GM12878 (cell line): Measurements from ENCODE around the gene EHF. TPM values are rescaled to one million over a fixed set of nuclear protein-coding genes. Genes with fewer than 3 reads are reported as not detected.

ENCODE experiments used
- ATAC-seq: fragments of 200-7000 bp; cut with Tn5 transposase; 3 replicates; pipeline ENCODE4 v1.9.1; 2020; ENCODE audit warnings: mild to moderate bottlenecking, moderate library complexity
- BruUV-seq: library from RNA; stranded (reverse); fragments of 400-500 nt; replicated peaks from 2 replicates; lab custom pipeline; 2021; lab: Mats Ljungman, UMichigan
- CTCF ChIA-PET: fragments of 300-600 bp; sonication (Branson Sonifier 250); formaldehyde crosslinking; extraction: SDS; loops from one replicate; lab custom pipeline; 2021; ENCODE audit warnings: inconsistent platforms; lab: Yijun Ruan, JAX
- POLR2A ChIA-PET: fragments of 350-600 bp; formaldehyde crosslinking; extraction: SDS; loops from one replicate; lab custom pipeline; 2021; ENCODE audit warnings: inconsistent platforms; lab: Charles Lee
- RAD21 ChIA-PET: fragments of 300-600 bp; sonication (Branson Sonifier 250); formaldehyde crosslinking; loops from one replicate; lab custom pipeline; 2023; ENCODE audit warnings: antibody characterized with exemption; ENCODE audit not compliant: unreplicated experiment; lab: Charles Lee
- SMC1A ChIA-PET: fragments of 300-600 bp; sonication (Branson Sonifier 250); formaldehyde crosslinking; loops from one replicate; lab custom pipeline; 2023; ENCODE audit not compliant: unreplicated experiment, uncharacterized antibody; lab: Charles Lee
- DNase-seq: peaks from one replicate; pipeline ENCODE4 v3.0.0-alpha.2; 2011; ENCODE audit warnings: low read depth, low spot score
- FAIRE-seq: peaks from 3 replicates; lab custom pipeline; 2011; peaks lifted over from hg19 to GRCh38; lab: Jason Lieb, UNC
- H2AFZ ChIP-seq: 2 replicates; pipeline ENCODE4 v1.6.0; 2011; ENCODE audit warnings: low read depth, low read length, control low read depth; ENCODE audit not compliant: control insufficient read depth
- H3K27ac ChIP-seq: 2 replicates; pipeline ENCODE4 v1.5.1; 2011; ENCODE audit warnings: control low read depth; ENCODE audit not compliant: control insufficient read depth, insufficient read depth
- H3K27me3 ChIP-seq, 2 experiments: replicated peaks in 1 of 2; 2 replicates each; pipeline versions ENCODE4 v1.6.0 to v1.6.1; 2011; ENCODE audit warnings: low read length in 1 of 2; ENCODE audit not compliant: control insufficient read depth in 2 of 2, insufficient read depth in 2 of 2
- H3K36me3 ChIP-seq, 2 experiments: 2 replicates each; pipeline ENCODE4 v1.5.1; 2011; ENCODE audit warnings: low read length in 1 of 2; ENCODE audit not compliant: control insufficient read depth in 2 of 2, insufficient read depth in 2 of 2
- H3K4me1 ChIP-seq: 2 replicates; pipeline ENCODE4 v1.6.1; 2011; ENCODE audit warnings: mild to moderate bottlenecking, low read length, moderate library complexity, mixed read lengths; ENCODE audit not compliant: control insufficient read depth, insufficient read depth
- H3K4me2 ChIP-seq: 2 replicates; pipeline ENCODE4 v1.6.0; 2011; ENCODE audit warnings: control low read depth; ENCODE audit not compliant: control insufficient read depth, insufficient read depth
- H3K4me3 ChIP-seq: fragments of 200-600 bp; sonication (generic); 2 replicates; pipeline ENCODE4 v1.5.1; 2016
- H3K79me2 ChIP-seq: 2 replicates; pipeline ENCODE4 v1.6.0; 2011; ENCODE audit warnings: low read length; ENCODE audit not compliant: control insufficient read depth, insufficient read depth
- H3K9ac ChIP-seq: 2 replicates; pipeline ENCODE4 v1.8.0; 2011; ENCODE audit warnings: low read length, control low read depth, mixed read lengths; ENCODE audit not compliant: control insufficient read depth, insufficient read depth
- H3K9me3 ChIP-seq: replicated peaks from 3 replicates; pipeline ENCODE4 v1.5.1; 2011; ENCODE audit warnings: mild to moderate bottlenecking, low read length; ENCODE audit not compliant: control insufficient read depth, insufficient read depth
- H4K20me1 ChIP-seq: 2 replicates; pipeline ENCODE4 v1.6.0; 2011; ENCODE audit not compliant: control insufficient read depth, insufficient read depth
- BRCA1 ChIP-seq: IDR thresholded peaks from 2 replicates; pipeline ENCODE4 v1.6.1; 2011; ENCODE audit warnings: low read depth, low read length, improper control_type of control experiment
- CBFB ChIP-seq: IDR thresholded peaks from 2 replicates; pipeline ENCODE4 v1.6.1; 2016; ENCODE audit warnings: antibody characterized with exemption, low read depth
- CREM ChIP-seq: IDR thresholded peaks from 2 replicates; pipeline ENCODE4 v1.6.1; 2014; ENCODE audit warnings: antibody characterized with exemption, low read depth
- CTCF ChIP-seq, 3 experiments: IDR thresholded peaks in 2 of 3; conservative IDR thresholded peaks in 1 of 3; 2 replicates each; pipeline ENCODE4 v1.5.1; 2011; ENCODE audit warnings: low read depth in 3 of 3, low read length in 3 of 3, mild to moderate bottlenecking in 3 of 3, control low read depth in 2 of 3, moderate library complexity in 2 of 3, inconsistent platforms in 1 of 3, mixed read lengths in 1 of 3; ENCODE audit not compliant: control insufficient read depth in 2 of 3, insufficient read depth in 1 of 3; ENCODE audit errors: extremely low read depth in 1 of 3
- EED ChIP-seq: sonication (generic); IDR thresholded peaks from 2 replicates; pipeline ENCODE4 v1.6.1; 2016; ENCODE audit warnings: antibody characterized with exemption, low read depth
- ETV6 ChIP-seq, 2 experiments: fragments of 450-650 bp in 1 of 2; IDR thresholded peaks in 1 of 2; conservative IDR thresholded peaks in 1 of 2; 2 replicates each; pipeline ENCODE4 v1.6.1; 2014; ENCODE audit warnings: antibody characterized with exemption in 1 of 2, borderline replicate concordance in 1 of 2, low read depth in 1 of 2, mild to moderate bottlenecking in 1 of 2, moderate library complexity in 1 of 2
- EZH2 ChIP-seq: IDR thresholded peaks from 2 replicates; pipeline ENCODE4 v1.6.1; 2012; ENCODE audit warnings: low read depth, mild to moderate bottlenecking, control low read depth, inconsistent platforms, low read length, borderline replicate concordance; ENCODE audit not compliant: control insufficient read depth
- HDAC2 ChIP-seq: fragments of 200-600 bp; sonication (generic); IDR thresholded peaks from 2 replicates; pipeline ENCODE4 v1.6.1; 2017
- JUND ChIP-seq: IDR thresholded peaks from 2 replicates; pipeline ENCODE4 v1.6.1; 2012; ENCODE audit warnings: low read depth, mild to moderate bottlenecking, low read length, improper control_type of control experiment, moderate library complexity
- MXI1 ChIP-seq: fragments of 150-350 bp; IDR thresholded peaks from 2 replicates; pipeline ENCODE4 v1.6.1; 2011; ENCODE audit warnings: low read depth, mild to moderate bottlenecking, inconsistent platforms, low read length, improper control_type of control experiment
- NR2F1 ChIP-seq: fragments of 450-650 bp; conservative IDR thresholded peaks from 2 replicates; pipeline ENCODE4 v1.6.1; 2017; ENCODE audit warnings: mild to moderate bottlenecking
- PAX5 ChIP-seq: IDR thresholded peaks from 2 replicates; pipeline ENCODE4 v1.6.1; 2011; ENCODE audit warnings: low read depth, low read length, borderline replicate concordance
- PML ChIP-seq: IDR thresholded peaks from 2 replicates; pipeline ENCODE4 v1.6.1; 2012; ENCODE audit warnings: low read length, inconsistent platforms
- POLR2AphosphoS2 ChIP-seq: IDR thresholded peaks from 2 replicates; pipeline ENCODE4 v1.6.1; 2011; ENCODE audit warnings: low read depth, mild to moderate bottlenecking, low read length, improper control_type of control experiment, moderate library complexity
- ZSCAN29 ChIP-seq: fragments of 450-650 bp; IDR thresholded peaks from 2 replicates; pipeline ENCODE4 v1.6.1; 2017; ENCODE audit warnings: mild to moderate bottlenecking, moderate library complexity
- ZZZ3 ChIP-seq: IDR thresholded peaks from 2 replicates; pipeline ENCODE4 v1.6.1; 2011; ENCODE audit warnings: low read depth; ENCODE audit not compliant: control insufficient read depth, insufficient read length
- WGBS: methylation state at CpG from one replicate; pipeline ENCODE4 v1.1.6; 2016; ENCODE audit warnings: low lambda C conversion rate; ENCODE audit not compliant: insufficient replicate concordance, insufficient coverage; ENCODE audit errors: missing lambda C conversion rate; 5-methylcytosine and 5-hydroxymethylcytosine counted together
- in situ Hi-C: fragments of 300-500 bp; cut with MboI; formaldehyde crosslinking; loops from 9 replicates; pipeline ENCODE4 v1.14.3; 2018; ENCODE audit warnings: mixed read lengths
- intact Hi-C: fragments of 100-400 bp; cut with micrococcal nuclease; formaldehyde crosslinking; loops from one replicate; pipeline ENCODE4 v1.14.2; 2022; ENCODE audit not compliant: unreplicated experiment
- polyA plus RNA-seq, 11 experiments: library from polyadenylated mRNA; depleted of rRNA in 4 of 11; unstranded in 6 of 11; stranded (reverse) in 5 of 11; fragments of >200 nt; fragmentation: Nextera tagmentation in 4 of 11; fragmentation: Illumina TruSeq in 1 of 11; extraction: Ambion mirVana in 4 of 11; extraction: Trizol in 1 of 11; gene quantifications; 1 replicate in 1 of 11; 2 replicates in 10 of 11; pipeline versions ENCODE4 v1.2.1 to v1.2.3, GENCODE V29; 2011 to 2016; ENCODE audit warnings: inconsistent platforms in 2 of 11, missing spikeins in 2 of 11, low read depth in 1 of 11
- total RNA-seq, 4 experiments: library from RNA; depleted of rRNA in 3 of 4; stranded (reverse); fragments of >200 nt in 3 of 4; fragmentation: Illumina TruSeq in 1 of 4; extraction: Trizol in 1 of 4; gene quantifications; 2 replicates each; pipeline versions ENCODE4 v1.2.1 to v1.2.3, GENCODE V29; 2013 to 2021
- TF ChIP-seq, protein P1 (sequence below): IDR thresholded peaks from 2 replicates; pipeline ENCODE4 v1.6.1; 2012; ENCODE audit warnings: low read depth, low read length, improper control_type of control experiment
- TF ChIP-seq, protein P2 (sequence below): IDR thresholded peaks from 2 replicates; pipeline ENCODE4 v1.6.1; 2011; ENCODE audit warnings: low read depth, mild to moderate bottlenecking, low read length, moderate library complexity, borderline replicate concordance; ENCODE audit errors: extremely low read depth

The EHF gene
- total and polyA plus RNA-seq, 10 of the 15 experiments (the other 5 are each of a cell fraction or from before 2014, with no cell fraction given) = 0.04 to 0.33 (median 0.06) TPM; not detected in 6

DNA sequence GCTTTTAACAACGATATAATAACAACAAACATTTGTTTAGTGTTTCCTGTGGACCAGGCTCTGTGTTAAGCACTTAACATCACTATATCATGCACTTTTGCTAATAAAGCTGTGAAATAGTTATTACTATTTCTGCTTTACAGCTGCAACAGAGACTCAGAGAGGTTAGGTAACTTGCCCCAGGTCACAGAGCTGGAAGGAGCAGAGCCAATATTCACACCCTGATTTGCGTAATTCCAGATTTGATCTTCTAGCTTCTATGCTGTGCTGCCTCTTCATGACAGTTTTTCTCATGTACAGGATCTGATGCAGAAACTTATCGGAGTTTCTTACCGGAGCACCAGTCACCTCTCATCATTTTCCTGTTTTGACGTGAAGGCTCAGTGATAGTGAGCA, 33.6 kb upstream of the EHF start (continued):
- no peak for TF ChIP-seq CTCF (IDR thresholded peaks at IDR 0.05 in 2 of 3, conservative IDR thresholded peaks at IDR 0.05 in 1 of 3; ENCODE audit: control insufficient read depth in 2 of 3, extremely low read depth in 1 of 3, insufficient read depth in 1 of 3, low read depth in 3 of 3, low read length in 3 of 3)

DNA sequence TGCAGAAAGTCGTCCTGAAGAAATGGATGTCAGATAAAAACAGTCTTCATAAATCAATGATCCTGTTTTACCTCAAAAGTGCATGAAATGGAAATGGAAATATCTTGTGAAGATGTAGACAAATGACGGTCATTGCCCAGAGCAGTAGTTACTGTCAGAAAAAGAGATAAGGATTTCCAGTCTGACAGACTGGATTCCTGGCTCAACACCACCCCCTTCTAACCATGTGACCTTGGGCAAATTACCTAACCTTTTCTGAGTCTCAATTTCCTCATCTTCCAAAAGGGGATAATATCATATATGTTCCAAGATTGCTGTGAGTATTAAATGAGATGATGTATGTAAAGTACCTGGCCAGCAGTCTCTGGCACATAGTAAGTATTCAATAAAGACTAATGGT, 32.9 kb upstream of the EHF start:
- WGBS = 50% methylated on average over 2 of the region's 2 CpGs
- intact Hi-C loops = loop anchor here (5.0 kb wide), 2 partner anchors 64 to 804 kb away; no protein-coding TSS in a partner anchor
- Histone ChIP-seq H4K20me1 (no peaks in the 10 kb centered on the region), H3K4me3 (no peak overlapping the region), H3K9ac (no peak overlapping the region), H2AFZ (no peak overlapping the region), H3K27ac (no peak overlapping the region), H3K4me1 (no peaks in the 10 kb centered on the region), H3K79me2 (no peaks in the 10 kb centered on the region), H3K27me3 (no peaks in the 10 kb centered on the region; a peak in 1 of 4 replicates), H3K9me3 (no peaks in the 10 kb centered on the region), H3K4me2 (no peak overlapping the region), H3K36me3 (no peaks in the 10 kb centered on the region)
- in situ Hi-C loops = loop anchor here (5.0 to 10.0 kb wide), 2 partner anchors 304 to 827 kb away; partner anchors contain the start of gene SLC1A2
- no peak for FAIRE-seq
- ChIA-PET SMC1A (no interaction called here), RAD21 (interaction anchor here (0.9 to 3.9 kb wide), 2 partner anchors 338 to 803 kb away, joined by 4 to 20 read pairs; no protein-coding TSS in a partner anchor), CTCF (interaction anchor here (1.2 to 4.1 kb wide), 9 partner anchors 9 to 897 kb away, joined by 3 to 50 read pairs (median 5); no protein-coding TSS in a partner anchor), POLR2A (no interaction called here)
- no peak for TF ChIP-seq HDAC2
- no peak for TF ChIP-seq NR2F1
- no peak for TF ChIP-seq PML
- no peak for TF ChIP-seq EZH2
- no peak for TF ChIP-seq MXI1
- TF ChIP-seq CREM = no peak
- TF ChIP-seq, protein P1, sequence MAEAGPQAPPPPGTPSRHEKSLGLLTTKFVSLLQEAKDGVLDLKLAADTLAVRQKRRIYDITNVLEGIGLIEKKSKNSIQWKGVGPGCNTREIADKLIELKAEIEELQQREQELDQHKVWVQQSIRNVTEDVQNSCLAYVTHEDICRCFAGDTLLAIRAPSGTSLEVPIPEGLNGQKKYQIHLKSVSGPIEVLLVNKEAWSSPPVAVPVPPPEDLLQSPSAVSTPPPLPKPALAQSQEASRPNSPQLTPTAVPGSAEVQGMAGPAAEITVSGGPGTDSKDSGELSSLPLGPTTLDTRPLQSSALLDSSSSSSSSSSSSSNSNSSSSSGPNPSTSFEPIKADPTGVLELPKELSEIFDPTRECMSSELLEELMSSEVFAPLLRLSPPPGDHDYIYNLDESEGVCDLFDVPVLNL = no peak
- TF ChIP-seq CBFB = no peak
- no peak for TF ChIP-seq ZSCAN29
- no peak for TF ChIP-seq ETV6 (conservative IDR thresholded peaks at IDR 0.05 in 1 of 2, IDR thresholded peaks at IDR 0.05 in 1 of 2; ENCODE audit: borderline replicate concordance in 1 of 2, low read depth in 1 of 2)
- TF ChIP-seq BRCA1 = no peak
- TF ChIP-seq POLR2AphosphoS2 = no peak
- TF ChIP-seq EED = no peak
- no peak for TF ChIP-seq PAX5
- no peak for TF ChIP-seq JUND
- TF ChIP-seq ZZZ3 = no peak
- TF ChIP-seq, protein P2, sequence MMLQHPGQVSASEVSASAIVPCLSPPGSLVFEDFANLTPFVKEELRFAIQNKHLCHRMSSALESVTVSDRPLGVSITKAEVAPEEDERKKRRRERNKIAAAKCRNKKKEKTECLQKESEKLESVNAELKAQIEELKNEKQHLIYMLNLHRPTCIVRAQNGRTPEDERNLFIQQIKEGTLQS = no peak
- no peak for ATAC-seq
- DNase-seq = no peak
- BruUV-seq = no TSS peak
